Placental pericyte (primary cell): ENCODE results near the gene FAM216A. TPM values are rescaled to one million over a fixed set of nuclear protein-coding genes. Genes with fewer than 3 reads are reported as not detected.

Source experiments
- small RNA-seq: library from RNA; depleted of rRNA; stranded (forward); fragments of <200 nt; gene quantifications from one replicate; pipeline ENCODE3, GENCODE V24; 2012; ENCODE audit warnings: low replicate concordance
- total RNA-seq: library from RNA; depleted of rRNA; stranded (reverse); fragments of >200 nt; gene quantifications from 2 replicates; pipeline ENCODE4 v1.2.3, GENCODE V29; 2012

FAM216A gene
- 4.6 and 12.6 TPM in 2 replicates for total RNA-seq

GRCh38 chr12:110468214-110469048 is at the start of gene FAM216A, which contains the start of gene GPN3:
Gene FAM216A, plus strand, starts transcription at chr12:110468845. Its CDS starts 31 bp downstream, at chr12:110468876.
Gene GPN3, minus strand, starts transcription at chr12:110468257. Its CDS starts 54 bp downstream, at chr12:110468203.

GRCh38 chr12:110449799-110450497 is 18.7 kb upstream of the FAM216A start, which contains the start of gene ARPC3:
Gene ARPC3, minus strand, starts transcription at chr12:110450337. Its CDS starts 77 bp downstream, at chr12:110450260.

GRCh38 chr12:110501752-110502738 is 33.4 kb downstream of the FAM216A start, which contains the start of the genes RAD9B and VPS29:
Gene RAD9B, plus strand, starts transcription at chr12:110502331. Its CDS starts 7 bp downstream, at chr12:110502338.
Gene VPS29, minus strand, starts transcription at chr12:110502111. Its CDS starts 60 bp downstream, at chr12:110502051.

Small RNA genes within 50 kb of the gene (small RNA-seq; reads per million reads assigned to genes)
- gene RF00278: not detected

Other genes with a start within 250 kb of the FAM216A start
- 306 and 432 TPM in 2 replicates for gene ATP2A2, start 187.6 kb upstream of the FAM216A start, total RNA-seq
- 21.9 and 47.7 TPM in 2 replicates for gene ANAPC7, start 65.1 kb upstream of the FAM216A start, total RNA-seq
- 247 and 258 TPM in 2 replicates for gene ARPC3, start 18.5 kb upstream of the FAM216A start, total RNA-seq
- gene GPN3, start 588 bp upstream of the FAM216A start, total RNA-seq: 12.0 and 23.5 TPM in 2 replicates
- 35.7 and 77.0 TPM in 2 replicates for gene VPS29, start 33.3 kb downstream of the FAM216A start, total RNA-seq
- gene RAD9B, start 33.5 kb downstream of the FAM216A start, total RNA-seq: 0.44 and 1.4 TPM in 2 replicates
- gene PPTC7, start 114.5 kb downstream of the FAM216A start, total RNA-seq: 8.1 and 13.6 TPM in 2 replicates
- 20.1 and 23.3 TPM in 2 replicates for gene TCTN1, start 145.3 kb downstream of the FAM216A start, total RNA-seq
- gene HVCN1, start 220.3 kb downstream of the FAM216A start, total RNA-seq: 1.3 and 4.3 TPM in 2 replicates